CD4-positive, alpha-beta T cell (primary cell): ENCODE results near the gene TRPV6. TPM values are rescaled to one million over a fixed set of nuclear protein-coding genes. Genes with fewer than 3 reads are reported as not detected.

Source experiments
- ATAC-seq: fragments of 200-7000 bp; cut with Tn5 transposase; one replicate; pipeline ENCODE4 v1.10.0; 2022; ENCODE audit warnings: mild to moderate bottlenecking; ENCODE audit not compliant: poor library complexity
- CTCF ChIA-PET: fragments of 350-600 bp; sonication (Branson Sonifier 250); formaldehyde crosslinking; loops from one replicate; lab custom pipeline; 2021; ENCODE audit warnings: antibody characterized with exemption, inconsistent platforms; lab: Charles Lee
- POLR2A ChIA-PET: fragments of 350-600 bp; sonication (Branson Sonifier 250); formaldehyde crosslinking; loops from one replicate; lab custom pipeline; 2021; ENCODE audit warnings: antibody characterized with exemption, inconsistent platforms; lab: Charles Lee
- DNase-seq, 14 experiments: peaks; one replicate each; pipeline ENCODE4 v3.0.0-alpha.2; 2013 to 2020; ENCODE audit warnings: mixed read lengths in 2 of 14
- H3K27ac ChIP-seq, 2 donors: one replicate each; pipeline versions ENCODE4 v1.5.1 to v1.7.0; 2013; ENCODE audit warnings: low read length in 2 of 2, low read depth in 1 of 2, mild to moderate bottlenecking in 1 of 2
- H3K27me3 ChIP-seq, 2 experiments: 1 replicate in 1 of 2; 2 replicates in 1 of 2; pipeline versions ENCODE4 v1.6.1 to v1.7.0; 2013; ENCODE audit warnings: low read length in 2 of 2, control low read depth in 1 of 2, mild to moderate bottlenecking in 1 of 2, moderate library complexity in 1 of 2; ENCODE audit not compliant: insufficient read depth in 2 of 2, control insufficient read depth in 1 of 2
- H3K36me3 ChIP-seq: one replicate; pipeline ENCODE4 v1.6.1; 2013; ENCODE audit warnings: low read length, control low read depth; ENCODE audit not compliant: insufficient read depth
- H3K4me1 ChIP-seq: one replicate; pipeline ENCODE4 v1.6.1; 2013; ENCODE audit warnings: low read length, control low read depth; ENCODE audit not compliant: insufficient read depth
- H3K4me3 ChIP-seq: one replicate; pipeline ENCODE4 v1.5.1; 2013; ENCODE audit warnings: mild to moderate bottlenecking, low read length, moderate library complexity
- H3K9me3 ChIP-seq, 2 experiments: 1 replicate in 1 of 2; 2 replicates in 1 of 2; pipeline versions ENCODE4 v1.6.1 to v1.7.0; 2013; ENCODE audit warnings: low read length in 2 of 2, mild to moderate bottlenecking in 2 of 2, control low read depth in 1 of 2, moderate library complexity in 1 of 2; ENCODE audit not compliant: control insufficient read depth in 1 of 2, insufficient read depth in 1 of 2
- H3K27ac Mint-ChIP-seq: one replicate; pipeline ENCODE4 v1.8.0; 2020; ENCODE audit warnings: mixed read lengths
- H3K27me3 Mint-ChIP-seq: one replicate; pipeline ENCODE4 v1.8.0; 2021; ENCODE audit warnings: mixed read lengths
- H3K36me3 Mint-ChIP-seq: one replicate; pipeline ENCODE4 v1.8.0; 2021; ENCODE audit warnings: low read depth, mixed read lengths
- H3K4me1 Mint-ChIP-seq: one replicate; pipeline ENCODE4 v1.8.0; 2021; ENCODE audit warnings: low read depth, mixed read lengths
- H3K4me3 Mint-ChIP-seq: one replicate; pipeline ENCODE4 v1.8.0; 2020; ENCODE audit warnings: mild to moderate bottlenecking, mixed read lengths
- H3K9me3 Mint-ChIP-seq: one replicate; pipeline ENCODE4 v1.8.0; 2020; ENCODE audit warnings: mixed read lengths
- intact Hi-C, 2 experiments: fragments of 100-400 bp; cut with DNase I in 1 of 2; cut with micrococcal nuclease in 1 of 2; formaldehyde crosslinking; loops; one replicate each; pipeline versions ENCODE4 v1.15.1 to v1.9.0; 2023 to 2025; cut with DNase I, micrococcal nuclease
- total RNA-seq, 174 experiments: library from RNA in 2 of 174; stranded (reverse) in 2 of 174; gene quantifications; one replicate each; pipeline ENCODE4 v1.2.3 and lab custom pipeline; 2021 to 2026
- TF ChIP-seq, protein P1 (sequence below): fragments of 200-600 bp; IDR thresholded peaks from one replicate; pipeline ENCODE4 v1.8.0; 2022; ENCODE audit warnings: antibody characterized with exemption, mild to moderate bottlenecking

Gene TRPV6
- total RNA-seq, 2 experiments from 2014 or later, result not detected

DNA sequence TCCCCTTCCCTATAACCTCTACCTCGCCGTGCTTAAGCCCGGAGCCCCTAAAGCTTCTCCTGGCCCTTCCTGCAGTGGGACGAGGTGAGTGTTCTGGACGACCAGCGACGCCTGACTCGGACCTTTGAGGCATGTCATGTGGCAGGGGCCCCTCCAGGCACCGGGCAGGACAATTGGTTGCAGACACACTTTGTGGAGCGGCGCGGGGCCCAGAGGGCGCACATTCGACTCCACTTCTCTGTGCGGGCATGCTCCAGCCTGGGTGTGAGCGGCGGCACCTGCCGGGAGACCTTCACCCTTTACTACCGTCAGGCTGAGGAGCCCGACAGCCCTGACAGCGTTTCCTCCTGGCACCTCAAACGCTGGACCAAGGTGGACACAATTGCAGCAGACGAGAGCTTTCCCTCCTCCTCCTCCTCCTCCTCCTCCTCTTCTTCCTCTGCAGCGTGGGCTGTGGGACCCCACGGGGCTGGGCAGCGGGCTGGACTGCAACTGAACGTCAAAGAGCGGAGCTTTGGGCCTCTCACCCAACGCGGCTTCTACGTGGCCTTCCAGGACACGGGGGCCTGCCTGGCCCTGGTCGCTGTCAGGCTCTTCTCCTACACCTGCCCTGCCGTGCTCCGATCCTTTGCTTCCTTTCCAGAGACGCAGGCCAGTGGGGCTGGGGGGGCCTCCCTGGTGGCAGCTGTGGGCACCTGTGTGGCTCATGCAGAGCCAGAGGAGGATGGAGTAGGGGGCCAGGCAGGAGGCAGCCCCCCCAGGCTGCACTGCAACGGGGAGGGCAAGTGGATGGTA, 21.5 kb downstream of the TRPV6 start:
- Mint-ChIP-seq H3K27me3 (no peaks in the 10 kb centered on the region), H3K4me1 (peaks cover 22% of the 10 kb centered on the region), H3K9me3 (no peaks in the 10 kb centered on the region), H3K27ac (no peak overlapping the region), H3K36me3 (peaks cover 62% of the 10 kb centered on the region), H3K4me3 (no peak overlapping the region)
- Histone ChIP-seq H3K27me3 (no peaks in the 10 kb centered on the region), H3K27ac (no peak overlapping the region), H3K4me1 (peaks cover 9% of the 10 kb centered on the region), H3K9me3 (no peaks in the 10 kb centered on the region), H3K4me3 (no peak overlapping the region), H3K36me3 (peaks cover 21% of the 10 kb centered on the region)
- ChIA-PET CTCF (no interaction called here), POLR2A (interaction anchor here (1.2 to 1.9 kb wide), 2 partner anchors 8 to 10 kb away, joined by 4 to 5 read pairs; partner anchors contain the start of gene EPHB6)
- intact Hi-C loops, result loop anchor here in 1 of 2 experiments (10.0 kb wide), 1 partner anchor 49 kb away; no protein-coding TSS in a partner anchor
- ATAC-seq (no peak), DNase-seq (no peak)
- TF ChIP-seq, protein P1, sequence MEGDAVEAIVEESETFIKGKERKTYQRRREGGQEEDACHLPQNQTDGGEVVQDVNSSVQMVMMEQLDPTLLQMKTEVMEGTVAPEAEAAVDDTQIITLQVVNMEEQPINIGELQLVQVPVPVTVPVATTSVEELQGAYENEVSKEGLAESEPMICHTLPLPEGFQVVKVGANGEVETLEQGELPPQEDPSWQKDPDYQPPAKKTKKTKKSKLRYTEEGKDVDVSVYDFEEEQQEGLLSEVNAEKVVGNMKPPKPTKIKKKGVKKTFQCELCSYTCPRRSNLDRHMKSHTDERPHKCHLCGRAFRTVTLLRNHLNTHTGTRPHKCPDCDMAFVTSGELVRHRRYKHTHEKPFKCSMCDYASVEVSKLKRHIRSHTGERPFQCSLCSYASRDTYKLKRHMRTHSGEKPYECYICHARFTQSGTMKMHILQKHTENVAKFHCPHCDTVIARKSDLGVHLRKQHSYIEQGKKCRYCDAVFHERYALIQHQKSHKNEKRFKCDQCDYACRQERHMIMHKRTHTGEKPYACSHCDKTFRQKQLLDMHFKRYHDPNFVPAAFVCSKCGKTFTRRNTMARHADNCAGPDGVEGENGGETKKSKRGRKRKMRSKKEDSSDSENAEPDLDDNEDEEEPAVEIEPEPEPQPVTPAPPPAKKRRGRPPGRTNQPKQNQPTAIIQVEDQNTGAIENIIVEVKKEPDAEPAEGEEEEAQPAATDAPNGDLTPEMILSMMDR, result no peak

DNA sequence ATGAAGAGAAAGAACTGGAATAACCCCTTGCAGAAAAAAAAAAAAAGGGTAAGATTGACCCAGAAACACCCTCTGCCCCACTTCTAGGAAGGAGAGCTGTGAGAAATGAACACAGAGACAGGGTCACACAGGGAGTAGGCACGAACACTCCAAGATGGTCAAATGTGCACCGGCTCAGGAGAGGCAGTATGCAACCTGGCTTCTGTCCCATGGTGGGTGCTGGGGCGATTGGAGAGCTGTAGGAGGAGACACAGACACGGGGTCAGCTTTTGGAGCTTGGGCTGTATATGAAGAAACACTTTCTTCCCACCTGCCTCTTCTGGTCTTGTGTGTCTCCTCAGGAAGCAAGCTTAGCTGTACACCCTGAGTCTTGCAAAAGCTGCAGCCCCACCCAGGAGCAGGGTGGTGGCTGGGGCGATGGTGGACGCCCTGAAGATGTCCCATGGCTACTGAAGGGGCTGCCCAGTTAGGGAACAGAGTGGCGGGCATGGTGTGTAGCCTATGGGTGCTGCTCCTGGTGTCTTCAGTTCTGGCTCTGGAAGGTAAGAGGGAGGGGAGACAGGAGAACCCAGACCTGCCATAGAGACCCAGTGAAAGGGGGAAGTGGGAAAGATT, 22.7 kb downstream of the TRPV6 start:
- TF ChIP-seq, protein P1, result no peak
- peaks cover 9% of the 10 kb centered on the region for H3K4me1 ChIP-seq
- H3K9me3 ChIP-seq, result no peaks in the 10 kb centered on the region
- Mint-ChIP-seq H3K36me3 (peaks cover 53% of the 10 kb centered on the region), H3K27ac (peak overlapping the region; percentile 45), H3K27me3 (no peaks in the 10 kb centered on the region), H3K4me3 (no peak overlapping the region), H3K4me1 (peaks cover 28% of the 10 kb centered on the region), H3K9me3 (no peaks in the 10 kb centered on the region)
- H3K4me3 ChIP-seq, result no peak overlapping the region
- DNase-seq, result no peak
- no peak overlapping the region for H3K27ac ChIP-seq
- ChIA-PET POLR2A (interaction anchor here (0.7 to 1.1 kb wide), 2 partner anchors 9 to 58 kb away, joined by 3 to 4 read pairs; no protein-coding TSS in a partner anchor), CTCF (interaction anchor here (1.7 kb wide), 1 partner anchor 9 kb away, joined by 7 read pairs; no protein-coding TSS in a partner anchor)
- ATAC-seq, result no peak
- H3K36me3 ChIP-seq, result peaks cover 14% of the 10 kb centered on the region
- intact Hi-C loops, result loop anchor here in 1 of 2 experiments (10.0 kb wide), 1 partner anchor 48 kb away; no protein-coding TSS in a partner anchor
- H3K27me3 ChIP-seq, result no peaks in the 10 kb centered on the region

DNA sequence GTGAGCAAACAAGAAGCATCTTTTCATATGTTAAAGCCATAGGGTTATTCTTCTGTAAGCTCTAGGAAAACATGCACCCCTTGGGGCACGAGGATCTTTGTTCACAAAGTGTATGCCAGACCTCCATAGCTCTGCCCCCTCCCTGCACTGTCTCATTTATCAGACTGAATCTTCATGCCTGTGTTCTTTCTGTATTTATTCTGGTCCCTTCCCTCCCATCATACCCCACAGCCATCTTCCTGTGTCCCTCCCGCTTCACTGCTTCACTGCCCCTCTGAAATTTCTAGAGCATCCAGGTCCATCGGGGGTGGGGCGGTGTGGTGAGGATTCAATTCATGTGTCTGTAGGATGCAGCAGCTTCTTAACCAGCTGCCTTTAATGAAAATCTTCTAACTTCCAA, 23.2 kb downstream of the TRPV6 start:
- TF ChIP-seq, protein P1, result no peak
- Mint-ChIP-seq H3K27me3 (no peaks in the 10 kb centered on the region), H3K36me3 (peaks cover 48% of the 10 kb centered on the region), H3K9me3 (no peaks in the 10 kb centered on the region), H3K4me1 (peaks cover 34% of the 10 kb centered on the region), H3K4me3 (no peak overlapping the region), H3K27ac (no peak overlapping the region)
- peaks cover 9% of the 10 kb centered on the region for H3K4me1 ChIP-seq
- ChIA-PET POLR2A (interaction anchor here (0.7 to 1.1 kb wide), 2 partner anchors 9 to 58 kb away, joined by 3 to 4 read pairs; no protein-coding TSS in a partner anchor), CTCF (interaction anchor here (1.7 kb wide), 1 partner anchor 8 kb away, joined by 7 read pairs; no protein-coding TSS in a partner anchor)
- H3K36me3 ChIP-seq, result peaks cover 10% of the 10 kb centered on the region
- no peaks in the 10 kb centered on the region for H3K9me3 ChIP-seq
- no peak for DNase-seq
- no peak overlapping the region for H3K4me3 ChIP-seq
- intact Hi-C loops, result loop anchor here in 1 of 2 experiments (10.0 kb wide), 1 partner anchor 48 kb away; no protein-coding TSS in a partner anchor
- no peak for ATAC-seq
- no peak overlapping the region for H3K27ac ChIP-seq
- no peaks in the 10 kb centered on the region for H3K27me3 ChIP-seq
